OCI-LY1 (cell line): ENCODE measurements around the gene NOL6.

Experiments used
- EZH2 ChIP-seq: fragments of 200-600 bp; sonication (generic), shearing (Covaris generic); IDR thresholded peaks from 2 replicates; pipeline ENCODE4 v1.8.0; 2017; ENCODE audit warnings: borderline replicate concordance, mixed run types, mild to moderate bottlenecking, antibody characterized with exemption, low read length, moderate library complexity, mixed read lengths
- TF ChIP-seq, protein P1 (sequence below): fragments of 200-600 bp; sonication (generic), shearing (Covaris generic); IDR thresholded peaks from 2 replicates; pipeline ENCODE4 v1.5.1; 2017; ENCODE audit warnings: mild to moderate bottlenecking, antibody characterized with exemption, low read length, moderate library complexity, mixed read lengths

DNA sequence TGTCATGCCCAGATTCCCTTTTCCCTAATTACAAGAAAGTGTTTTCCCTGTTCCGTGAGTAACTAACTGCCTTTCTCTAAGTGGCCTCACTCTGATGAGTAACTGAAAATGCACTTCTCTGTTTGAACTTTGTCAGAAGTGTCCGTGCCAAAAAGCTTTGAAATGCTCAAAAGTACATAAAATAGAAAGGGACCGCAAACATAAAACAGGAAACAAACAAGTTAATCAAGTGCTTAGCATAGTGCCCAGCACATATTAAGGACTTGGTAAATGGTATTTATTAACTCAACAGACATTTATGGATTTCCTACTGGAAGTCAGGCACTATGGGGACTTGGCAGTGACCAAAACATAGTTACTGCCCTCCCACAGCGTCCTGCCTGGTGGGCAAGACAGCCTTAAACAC, 48.6 kb downstream of the NOL6 start:
- TF ChIP-seq, protein P1, sequence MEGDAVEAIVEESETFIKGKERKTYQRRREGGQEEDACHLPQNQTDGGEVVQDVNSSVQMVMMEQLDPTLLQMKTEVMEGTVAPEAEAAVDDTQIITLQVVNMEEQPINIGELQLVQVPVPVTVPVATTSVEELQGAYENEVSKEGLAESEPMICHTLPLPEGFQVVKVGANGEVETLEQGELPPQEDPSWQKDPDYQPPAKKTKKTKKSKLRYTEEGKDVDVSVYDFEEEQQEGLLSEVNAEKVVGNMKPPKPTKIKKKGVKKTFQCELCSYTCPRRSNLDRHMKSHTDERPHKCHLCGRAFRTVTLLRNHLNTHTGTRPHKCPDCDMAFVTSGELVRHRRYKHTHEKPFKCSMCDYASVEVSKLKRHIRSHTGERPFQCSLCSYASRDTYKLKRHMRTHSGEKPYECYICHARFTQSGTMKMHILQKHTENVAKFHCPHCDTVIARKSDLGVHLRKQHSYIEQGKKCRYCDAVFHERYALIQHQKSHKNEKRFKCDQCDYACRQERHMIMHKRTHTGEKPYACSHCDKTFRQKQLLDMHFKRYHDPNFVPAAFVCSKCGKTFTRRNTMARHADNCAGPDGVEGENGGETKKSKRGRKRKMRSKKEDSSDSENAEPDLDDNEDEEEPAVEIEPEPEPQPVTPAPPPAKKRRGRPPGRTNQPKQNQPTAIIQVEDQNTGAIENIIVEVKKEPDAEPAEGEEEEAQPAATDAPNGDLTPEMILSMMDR, result no peak
- TF ChIP-seq EZH2, result no peak
